HG03175 (cell line): ENCODE results near the gene KANSL2.

Source experiments
- ATAC-seq: cut with Tn5 transposase; IDR thresholded peaks from one replicate; pipeline ENCODE4 v1.9.1; 2021; ENCODE audit warnings: mild to moderate bottlenecking, moderate library complexity; ENCODE audit not compliant: unreplicated experiment

The KANSL2 gene

DNA sequence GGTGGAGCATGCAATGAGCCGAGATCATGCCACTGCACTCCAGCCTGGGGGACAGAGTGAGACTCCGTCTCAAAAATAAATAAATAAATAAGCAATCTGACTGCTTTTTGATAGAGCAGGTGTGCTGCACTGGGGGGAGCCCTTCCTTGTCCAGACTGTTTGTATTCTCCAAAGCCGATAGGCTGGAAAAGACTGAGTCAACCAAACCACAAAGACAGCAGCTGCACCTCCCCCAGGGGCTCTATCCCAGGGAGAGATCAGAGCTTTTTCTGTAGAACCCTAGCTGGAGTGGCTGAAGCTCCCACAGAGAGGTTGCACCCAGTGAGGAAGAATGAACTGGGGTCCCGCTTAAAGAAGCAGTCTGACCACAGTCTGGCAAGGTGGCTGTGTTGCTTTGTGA lies 66.4 kb downstream of the KANSL2 start:
- no peak for ATAC-seq

DNA sequence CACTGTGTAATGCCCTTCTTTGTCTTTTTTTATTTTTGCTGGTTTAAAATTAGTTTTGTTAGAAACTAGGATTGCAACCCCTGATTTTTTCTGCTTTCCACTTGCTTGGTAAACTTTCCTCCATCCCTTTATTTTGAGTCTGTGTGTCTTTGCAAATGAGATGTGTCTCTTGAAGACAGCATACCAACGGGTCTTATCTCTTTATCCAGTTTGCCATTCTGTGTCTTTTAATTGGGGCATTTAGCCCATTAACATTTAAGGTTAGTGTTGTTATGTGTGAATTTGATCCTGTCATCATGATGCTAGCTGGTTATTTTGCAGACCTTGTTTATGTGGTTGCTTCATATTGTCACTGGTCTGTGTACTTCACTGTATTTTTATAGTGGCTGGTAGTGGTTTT lies 68.7 kb downstream of the KANSL2 start:
- ATAC-seq, result no peak
